Spinal cord (tissue), 10 donors: ENCODE results near the gene PRKCA. TPM values are rescaled to one million over a fixed set of nuclear protein-coding genes. Genes with fewer than 3 reads are reported as not detected.

Experiments used
- DNase-seq, 6 donors: peaks; one replicate each; pipeline versions ENCODE4 v3.0.0 to v3.0.0-alpha.2; 2013 to 2015; ENCODE audit warnings: low spot score in 6 of 6, low read depth in 4 of 6
- H3K27ac ChIP-seq: one replicate; pipeline ENCODE4 v1.5.1; 2013; ENCODE audit warnings: low read depth, low read length, control low read depth
- H3K27me3 ChIP-seq: one replicate; pipeline ENCODE4 v1.6.1; 2013; ENCODE audit warnings: low read length; ENCODE audit not compliant: control insufficient read depth, insufficient read depth
- H3K36me3 ChIP-seq: one replicate; pipeline ENCODE4 v1.6.1; 2013; ENCODE audit warnings: low read length; ENCODE audit not compliant: control insufficient read depth, insufficient read depth
- H3K4me1 ChIP-seq: one replicate; pipeline ENCODE4 v1.6.1; 2013; ENCODE audit warnings: low read length; ENCODE audit not compliant: control insufficient read depth, insufficient read depth
- H3K4me3 ChIP-seq: one replicate; pipeline ENCODE4 v1.5.1; 2013; ENCODE audit warnings: low read depth, low read length, control low read depth
- H3K9me3 ChIP-seq: one replicate; pipeline ENCODE4 v1.6.1; 2013; ENCODE audit warnings: low read length; ENCODE audit not compliant: control insufficient read depth, insufficient read depth
- WGBS: methylation state at CpG from one replicate; pipeline ENCODE4 v1.1.5; 2013; ENCODE audit warnings: missing lambda C conversion rate; ENCODE audit not compliant: insufficient coverage; 5-methylcytosine and 5-hydroxymethylcytosine counted together
- polyA plus RNA-seq, 2 donors: library from polyadenylated mRNA; unstranded; fragments of 120-200 nt; gene quantifications; one replicate each; pipeline ENCODE4 v1.2.1, GENCODE V29; 2013; ENCODE audit not compliant: insufficient read length in 2 of 2
- total RNA-seq, 2 donors: library from RNA; depleted of rRNA in 1 of 2; stranded (reverse); fragments of 120-200 nt in 1 of 2; fragments of >200 nt in 1 of 2; gene quantifications; one replicate each; pipeline versions ENCODE4 v1.2.3 to v1.2.4, GENCODE V29; 2013 to 2014
- donor health status: healthy.

The PRKCA gene
- total and polyA plus RNA-seq, 4 donors, result 42.4 to 51.3 (median 48.2) TPM

GRCh38 chr17:66826856-66827255 lies 524.4 kb downstream of the PRKCA start:
- no peaks in the 10 kb centered on the region for H3K9me3 ChIP-seq
- H3K27ac ChIP-seq, result no peak overlapping the region
- WGBS, result 78% methylated on average over 3 of the region's 6 CpGs
- no peak for DNase-seq
- peaks cover 4% of the 10 kb centered on the region for H3K27me3 ChIP-seq
- H3K36me3 ChIP-seq, result no peaks in the 10 kb centered on the region
- H3K4me1 ChIP-seq, result peaks cover 20% of the 10 kb centered on the region
- H3K4me3 ChIP-seq, result no peak overlapping the region

- Histone ChIP-seq H3K9me3 (no peaks in the 10 kb centered on the region), H3K36me3 (no peaks in the 10 kb centered on the region), H3K4me1 (peaks cover 24% of the 10 kb centered on the region), H3K27me3 (peaks cover 10% of the 10 kb centered on the region), H3K4me3 (no peak overlapping the region), H3K27ac (no peak overlapping the region)
- peak in 4 of 6 donors; percentile 38 to 75 (median 52) for DNase-seq
- WGBS, result 14% methylated on average over 14 of the region's 18 CpGs
Observed at GRCh38 chr17:66829386-66829864, 527.0 kb downstream of the PRKCA start.

DNA sequence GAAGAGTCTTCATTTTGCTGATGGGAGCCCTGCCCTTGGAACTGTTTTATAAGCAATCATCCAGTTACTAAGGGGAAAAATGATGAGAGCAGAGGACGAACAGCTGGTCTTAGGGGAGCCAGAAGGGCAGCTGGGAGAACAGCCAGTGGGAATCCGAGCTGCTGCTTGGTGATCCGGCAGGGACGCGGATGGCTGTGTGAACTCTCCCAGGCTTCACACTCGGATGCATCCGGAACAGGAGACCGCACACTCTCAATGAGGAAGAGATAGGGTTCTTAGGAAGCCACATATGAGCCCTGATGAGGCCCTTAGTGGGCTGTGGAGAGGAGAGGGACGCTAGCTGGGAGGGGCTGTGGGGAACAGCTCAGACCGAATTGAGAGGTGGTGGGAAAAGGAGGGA lies 527.5 kb downstream of the PRKCA start:
- Histone ChIP-seq H3K4me3 (no peak overlapping the region), H3K27ac (no peak overlapping the region), H3K9me3 (no peaks in the 10 kb centered on the region), H3K4me1 (peaks cover 29% of the 10 kb centered on the region), H3K36me3 (no peaks in the 10 kb centered on the region), H3K27me3 (peaks cover 13% of the 10 kb centered on the region)
- 19% methylated on average over 9 of the region's 10 CpGs for WGBS
- DNase-seq, result peak in 2 of 6 donors; percentile 52 to 60

- WGBS, result 44% methylated on average over 4 of the region's 4 CpGs
- no peak for DNase-seq
- H3K9me3 ChIP-seq, result no peaks in the 10 kb centered on the region
- no peaks in the 10 kb centered on the region for H3K36me3 ChIP-seq
- H3K27me3 ChIP-seq, result peaks cover 17% of the 10 kb centered on the region
- H3K27ac ChIP-seq, result no peak overlapping the region
- no peak overlapping the region for H3K4me3 ChIP-seq
- peaks cover 33% of the 10 kb centered on the region for H3K4me1 ChIP-seq
Observed at GRCh38 chr17:66830451-66830850, 528.0 kb downstream of the PRKCA start.

DNA sequence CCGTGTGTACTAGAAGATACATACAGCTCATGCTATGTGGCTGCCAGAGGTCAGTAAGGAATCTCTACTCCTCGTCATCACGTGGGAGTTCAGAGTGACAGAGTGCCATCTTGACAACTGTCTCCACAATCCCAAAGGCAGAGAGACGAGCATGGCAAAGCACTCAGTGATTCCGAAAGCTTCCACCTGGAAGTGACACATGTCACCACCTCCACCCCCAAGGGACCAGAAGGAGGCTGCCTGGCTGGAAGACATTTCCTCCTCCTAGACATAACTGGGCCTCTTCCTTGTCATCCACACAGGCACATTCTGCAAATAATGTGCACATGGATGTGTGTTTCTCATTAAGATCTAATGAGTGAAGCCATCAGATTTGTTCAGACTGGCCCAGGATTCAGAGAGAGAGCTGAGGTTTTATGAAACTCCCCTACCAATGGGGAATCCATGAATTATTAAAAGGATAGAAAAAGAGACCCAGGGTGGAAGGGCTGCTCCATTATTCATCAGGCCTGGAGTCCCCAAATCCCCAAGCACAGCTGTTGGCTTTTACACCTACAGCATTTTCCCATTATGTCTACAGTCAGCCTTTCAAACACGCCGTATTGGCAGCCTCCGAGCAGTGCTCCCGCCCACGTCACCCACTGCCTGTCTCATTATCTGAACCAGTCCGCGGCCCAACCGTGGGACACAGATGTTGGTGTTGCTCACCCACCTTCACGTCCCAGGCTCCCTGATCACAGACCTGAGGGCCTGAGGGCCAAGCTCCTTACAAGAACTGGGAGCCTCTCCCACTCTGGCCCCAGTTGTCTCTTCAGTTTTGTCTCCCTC lies 529.2 kb downstream of the PRKCA start:
- Histone ChIP-seq H3K9me3 (no peaks in the 10 kb centered on the region), H3K4me3 (no peak overlapping the region), H3K27me3 (peaks cover 21% of the 10 kb centered on the region), H3K27ac (no peak overlapping the region), H3K4me1 (peaks cover 40% of the 10 kb centered on the region), H3K36me3 (no peaks in the 10 kb centered on the region)
- WGBS, result 59% methylated on average over 13 of the region's 14 CpGs
- DNase-seq, result peak in 2 of 6 donors; percentile 54 to 81

DNA sequence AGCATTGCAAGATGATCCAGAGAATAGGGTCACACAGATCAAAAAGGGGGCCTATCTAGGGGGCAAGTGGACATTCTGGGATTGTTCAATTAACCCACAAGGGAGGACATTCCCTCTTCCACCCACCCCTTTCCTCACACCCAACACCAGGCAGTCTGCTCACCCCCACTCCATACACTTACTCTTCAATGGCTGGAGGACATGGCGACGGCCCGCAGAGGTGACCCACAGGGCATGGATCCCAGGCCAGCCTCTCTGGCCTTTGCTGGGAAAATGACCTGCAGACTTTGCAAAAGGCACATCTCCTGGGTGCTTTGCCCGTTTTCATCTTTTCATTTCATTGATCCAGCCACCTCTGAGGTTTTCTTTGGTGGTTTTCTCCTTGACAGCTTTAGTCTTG lies 530.8 kb downstream of the PRKCA start:
- Histone ChIP-seq H3K4me3 (no peak overlapping the region), H3K9me3 (no peaks in the 10 kb centered on the region), H3K4me1 (peaks cover 42% of the 10 kb centered on the region), H3K27me3 (peaks cover 22% of the 10 kb centered on the region), H3K36me3 (no peaks in the 10 kb centered on the region), H3K27ac (no peak overlapping the region)
- WGBS, result 93% methylated on average over 3 of the region's 4 CpGs
- no peak for DNase-seq

DNA sequence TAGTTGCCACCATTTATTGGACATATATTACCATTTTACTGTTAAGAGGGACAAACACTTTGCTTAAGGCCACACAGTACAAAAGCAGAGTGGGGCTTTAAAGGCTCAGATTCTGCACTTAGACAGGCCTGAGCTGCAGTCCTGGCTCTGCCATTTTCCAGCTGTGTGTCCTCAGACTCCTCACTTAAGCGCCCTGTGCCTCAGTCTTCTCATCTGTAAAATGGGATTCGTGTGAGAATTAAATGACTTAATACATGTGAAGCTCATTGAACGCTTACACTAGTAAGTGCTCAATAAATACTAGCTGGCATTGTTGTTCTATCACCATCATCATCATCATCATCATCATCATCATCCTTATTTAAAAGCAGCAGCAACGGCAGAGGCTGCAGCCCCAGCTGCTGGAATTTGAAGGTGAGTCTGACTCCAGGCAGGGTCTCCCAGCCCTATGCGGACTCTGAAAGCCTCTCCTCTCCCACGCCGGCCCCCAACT lies 532.1 kb downstream of the PRKCA start:
- Histone ChIP-seq H3K27me3 (peaks cover 18% of the 10 kb centered on the region), H3K36me3 (peaks cover under 1% of the 10 kb centered on the region), H3K4me3 (no peak overlapping the region), H3K4me1 (peaks cover 37% of the 10 kb centered on the region), H3K27ac (no peak overlapping the region), H3K9me3 (no peaks in the 10 kb centered on the region)
- 11% methylated on average over 4 of the region's 7 CpGs for WGBS
- DNase-seq, result no peak

- peaks cover 18% of the 10 kb centered on the region for H3K27me3 ChIP-seq
- H3K36me3 ChIP-seq, result peaks cover 2% of the 10 kb centered on the region
- 4% methylated on average over 57 of the region's 57 CpGs for WGBS
- peak within 1 kb of the TSS; percentile 31 for H3K4me3 ChIP-seq
- H3K4me1 ChIP-seq, result peaks cover 32% of the 10 kb centered on the region
- no peak within 1 kb of the TSS for H3K27ac ChIP-seq
- DNase-seq, result peak in 2 of 6 donors; percentile 34 to 75
- no peaks in the 10 kb centered on the region for H3K9me3 ChIP-seq
Observed at GRCh38 chr17:66834919-66835454, 532.6 kb downstream of the PRKCA start, which contains the start of gene CACNG5. Gene CACNG5 (plus strand): TSS chr17:66835117. CDS start chr17:66877333, 42,216 bp downstream.

DNA sequence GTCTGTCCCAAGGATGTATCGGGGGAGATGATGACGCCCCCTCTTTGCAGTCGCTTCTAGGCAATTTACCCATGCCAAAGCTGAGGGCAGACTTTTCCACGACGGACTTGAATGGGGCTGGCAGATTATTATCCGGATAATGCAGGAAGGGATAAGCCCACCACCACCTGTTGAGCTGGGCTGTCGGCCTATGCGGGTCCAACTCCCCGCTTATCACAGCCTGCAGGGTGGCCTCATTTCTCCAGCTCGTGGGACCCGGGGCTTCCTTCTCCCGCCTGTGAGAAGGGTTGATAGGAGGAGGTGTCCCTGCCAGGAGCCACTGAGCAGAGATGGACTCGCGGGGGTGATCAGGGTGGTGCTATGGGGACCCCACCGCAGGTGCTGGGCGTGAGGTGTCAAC lies 533.1 kb downstream of the PRKCA start:
- H3K4me3 ChIP-seq, result peak overlapping the region; percentile 31
- WGBS, result 32% methylated on average over 9 of the region's 16 CpGs
- H3K4me1 ChIP-seq, result peaks cover 30% of the 10 kb centered on the region
- H3K27ac ChIP-seq, result no peak overlapping the region
- peaks cover 18% of the 10 kb centered on the region for H3K27me3 ChIP-seq
- DNase-seq, result no peak
- no peaks in the 10 kb centered on the region for H3K9me3 ChIP-seq
- H3K36me3 ChIP-seq, result peaks cover 2% of the 10 kb centered on the region
